ENCODE results near the gene ATP6V0A1. TPM values are rescaled to one million over a fixed set of nuclear protein-coding genes. Genes with fewer than 3 reads are reported as not detected.
"Not testable (repeated sequence)": the region's sequence is repeated elsewhere in the genome, so short reads cannot be mapped to it uniquely, and the experiment has no call there.

Gene ATP6V0A1
- total RNA-seq, 1 experiment from 2014 or later: 82.8 TPM

DNA sequence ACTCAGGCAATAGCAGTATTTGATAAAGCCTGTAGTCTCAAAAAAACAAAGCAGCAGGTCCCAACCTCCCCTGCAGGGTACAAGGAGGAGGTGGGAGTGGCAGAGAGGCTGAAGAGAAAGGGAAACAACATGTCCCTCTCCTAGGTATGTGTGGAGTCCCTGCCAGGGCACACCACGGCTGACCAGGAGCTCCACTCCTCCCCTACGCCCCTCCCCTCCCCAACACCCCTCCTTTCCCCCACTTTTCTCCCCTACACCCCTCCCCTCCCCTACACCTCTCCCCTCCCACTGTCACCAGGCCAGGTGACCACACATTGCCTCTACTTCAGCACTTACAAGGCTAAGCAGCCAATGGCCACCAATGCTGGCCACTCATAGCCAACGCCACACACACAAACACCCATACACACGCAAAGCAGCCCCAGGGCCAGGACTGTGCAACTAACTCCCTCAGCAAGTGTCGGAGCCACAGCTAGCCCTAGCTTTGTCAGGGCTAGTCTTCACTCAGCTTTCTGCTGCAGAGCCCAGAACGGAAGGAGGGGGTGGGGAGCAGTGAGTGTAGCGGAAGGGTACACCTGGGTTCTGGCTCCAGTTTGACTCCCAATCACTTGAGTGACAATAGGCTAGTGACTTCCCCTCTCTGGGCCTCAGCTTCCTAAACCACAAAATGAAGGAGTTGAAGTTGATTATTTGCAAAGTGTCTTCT lies 43.8 kb upstream of the ATP6V0A1 start:
- no peaks in the 10 kb centered on the region for H3K9me3 Mint-ChIP-seq (ENCODE audit: unreplicated experiment)
- no peaks in the 10 kb centered on the region for H3K9me3 ChIP-seq
- ChIA-PET POLR2A (interaction anchor here (1.7 kb wide), 1 partner anchor 9 kb away, joined by 4 read pairs; the partner anchor contains the start of gene CAVIN1), CTCF (interaction anchor here (1.2 kb wide), 1 partner anchor 9 kb away, joined by 4 read pairs; the partner anchor contains the start of gene CAVIN1)
- TF ChIP-seq, protein P1, sequence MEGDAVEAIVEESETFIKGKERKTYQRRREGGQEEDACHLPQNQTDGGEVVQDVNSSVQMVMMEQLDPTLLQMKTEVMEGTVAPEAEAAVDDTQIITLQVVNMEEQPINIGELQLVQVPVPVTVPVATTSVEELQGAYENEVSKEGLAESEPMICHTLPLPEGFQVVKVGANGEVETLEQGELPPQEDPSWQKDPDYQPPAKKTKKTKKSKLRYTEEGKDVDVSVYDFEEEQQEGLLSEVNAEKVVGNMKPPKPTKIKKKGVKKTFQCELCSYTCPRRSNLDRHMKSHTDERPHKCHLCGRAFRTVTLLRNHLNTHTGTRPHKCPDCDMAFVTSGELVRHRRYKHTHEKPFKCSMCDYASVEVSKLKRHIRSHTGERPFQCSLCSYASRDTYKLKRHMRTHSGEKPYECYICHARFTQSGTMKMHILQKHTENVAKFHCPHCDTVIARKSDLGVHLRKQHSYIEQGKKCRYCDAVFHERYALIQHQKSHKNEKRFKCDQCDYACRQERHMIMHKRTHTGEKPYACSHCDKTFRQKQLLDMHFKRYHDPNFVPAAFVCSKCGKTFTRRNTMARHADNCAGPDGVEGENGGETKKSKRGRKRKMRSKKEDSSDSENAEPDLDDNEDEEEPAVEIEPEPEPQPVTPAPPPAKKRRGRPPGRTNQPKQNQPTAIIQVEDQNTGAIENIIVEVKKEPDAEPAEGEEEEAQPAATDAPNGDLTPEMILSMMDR (IDR thresholded peaks at IDR 0.05; ENCODE audit: insufficient read depth in 1 of 2, low read depth in 1 of 2, low read length in 1 of 2, severe bottlenecking in 1 of 2, unreplicated experiment in 1 of 2): no peak
- H3K4me3 Mint-ChIP-seq (ENCODE audit: unreplicated experiment): no peak overlapping the region
- no peaks in the 10 kb centered on the region for H3K27me3 ChIP-seq (replicated peaks; ENCODE audit: control insufficient read depth, insufficient read depth, low read length)
- no peak overlapping the region for H3K4me3 ChIP-seq (ENCODE audit: low read depth, low read length)
- 0 out of 2 replicates have a peak, but pooled peaks cover 1% of the 10 kb centered on the region for H3K36me3 ChIP-seq (ENCODE audit: control insufficient read depth, insufficient read depth, low read length)
- intact Hi-C loops (cut with micrococcal nuclease; ENCODE audit: unreplicated experiment): no loop called here
- DNase-seq: no peak
- H3K4me1 Mint-ChIP-seq (ENCODE audit: low read depth, unreplicated experiment): peaks cover 9% of the 10 kb centered on the region
- H3K4me1 ChIP-seq: no peaks in the 10 kb centered on the region
- H3K27ac Mint-ChIP-seq (ENCODE audit: unreplicated experiment): peak overlapping the region; percentile 31
- BruUV-seq (replicated peaks): no TSS peak
- H3K36me3 Mint-ChIP-seq (ENCODE audit: insufficient read depth, unreplicated experiment): peaks cover 28% of the 10 kb centered on the region
- no peaks in the 10 kb centered on the region for H3K27me3 Mint-ChIP-seq (ENCODE audit: insufficient read depth, unreplicated experiment)

DNA sequence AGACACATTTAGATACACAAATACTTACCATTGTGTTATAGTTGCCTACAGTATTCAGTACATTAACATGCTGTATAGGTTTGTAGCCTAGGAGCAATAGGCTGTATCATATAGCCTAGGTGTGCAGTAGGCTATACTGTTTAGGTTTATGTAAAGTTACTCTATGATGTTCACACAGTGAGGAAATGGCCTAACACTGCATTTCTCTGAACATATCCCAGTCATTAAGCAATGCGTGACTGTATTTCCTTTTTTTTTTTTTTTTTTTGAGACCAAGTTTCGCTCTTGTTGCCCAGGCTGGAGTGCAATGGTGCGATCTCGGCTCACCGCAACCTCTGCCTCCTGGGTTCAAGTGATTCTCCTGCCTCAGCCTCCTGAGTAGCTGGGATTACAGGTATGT lies 40.7 kb upstream of the ATP6V0A1 start:
- H3K4me3 ChIP-seq (ENCODE audit: low read depth, low read length); H3K27me3 ChIP-seq (replicated peaks; ENCODE audit: control insufficient read depth, insufficient read depth, low read length); CTCF ChIA-PET; intact Hi-C loops (cut with micrococcal nuclease; ENCODE audit: unreplicated experiment); H3K27me3 Mint-ChIP-seq (ENCODE audit: insufficient read depth, unreplicated experiment); H3K9me3 ChIP-seq; H3K4me1 ChIP-seq; H3K4me3 Mint-ChIP-seq (ENCODE audit: unreplicated experiment); BruUV-seq (replicated peaks); POLR2A ChIA-PET; DNase-seq; H3K27ac Mint-ChIP-seq (ENCODE audit: unreplicated experiment); H3K9me3 Mint-ChIP-seq (ENCODE audit: unreplicated experiment); H3K36me3 ChIP-seq (ENCODE audit: control insufficient read depth, insufficient read depth, low read length): not testable (repeated sequence)
- Mint-ChIP-seq H3K36me3 (ENCODE audit: insufficient read depth, unreplicated experiment) (peaks cover 21% of the 10 kb centered on the region), H3K4me1 (ENCODE audit: low read depth, unreplicated experiment) (peaks cover 15% of the 10 kb centered on the region)

DNA sequence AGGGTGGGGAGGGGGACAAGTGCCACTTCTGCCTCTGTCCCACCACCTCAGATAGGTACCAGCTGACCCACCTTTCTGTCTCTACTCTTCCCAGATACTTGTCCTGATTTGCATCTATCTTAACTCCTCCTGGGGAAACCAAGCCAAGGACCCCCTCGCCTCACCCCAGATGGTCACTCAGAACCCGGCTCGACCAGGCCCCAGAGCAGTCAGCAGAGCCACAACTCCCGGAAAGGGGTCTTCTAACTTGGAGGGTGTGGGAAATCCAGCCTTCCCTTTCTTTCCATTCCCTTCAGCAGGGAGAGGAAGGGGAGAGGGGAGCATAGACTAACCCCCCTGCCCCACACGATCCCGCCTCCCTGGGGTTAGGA lies 37.6 kb upstream of the ATP6V0A1 start:
- Histone ChIP-seq H3K4me3 (ENCODE audit: low read depth, low read length) (peak overlapping the region; percentile 97), H3K36me3 (ENCODE audit: control insufficient read depth, insufficient read depth, low read length) (no peaks in the 10 kb centered on the region), H3K4me1 (peaks cover 13% of the 10 kb centered on the region), H3K27me3 (replicated peaks; ENCODE audit: control insufficient read depth, insufficient read depth, low read length) (no peaks in the 10 kb centered on the region), H3K9me3 (no peaks in the 10 kb centered on the region)
- ChIA-PET CTCF (interaction anchor here (0.6 to 0.7 kb wide), 2 partner anchors 14 to 474 kb away, joined by 3 to 7 read pairs; no protein-coding TSS in a partner anchor), POLR2A (no interaction called here)
- TF ChIP-seq, protein P1 (IDR thresholded peaks at IDR 0.05; ENCODE audit: insufficient read depth in 1 of 2, low read depth in 1 of 2, low read length in 1 of 2, severe bottlenecking in 1 of 2, unreplicated experiment in 1 of 2): no peak
- peak overlapping the region; percentile 34 for H3K27ac Mint-ChIP-seq (ENCODE audit: unreplicated experiment)
- H3K4me1 Mint-ChIP-seq (ENCODE audit: low read depth, unreplicated experiment): peaks cover 15% of the 10 kb centered on the region
- peaks cover 21% of the 10 kb centered on the region for H3K36me3 Mint-ChIP-seq (ENCODE audit: insufficient read depth, unreplicated experiment)
- peak overlapping the region; percentile 85 for H3K4me3 Mint-ChIP-seq (ENCODE audit: unreplicated experiment)
- no peaks in the 10 kb centered on the region for H3K9me3 Mint-ChIP-seq (ENCODE audit: unreplicated experiment)
- intact Hi-C loops (cut with micrococcal nuclease; ENCODE audit: unreplicated experiment): no loop called here
- BruUV-seq (replicated peaks): no TSS peak
- H3K27me3 Mint-ChIP-seq (ENCODE audit: insufficient read depth, unreplicated experiment): no peaks in the 10 kb centered on the region
- no peak for DNase-seq
